HEK293T (cell line): ENCODE measurements around the gene XRCC6.

ENCODE experiments used
- FOXA1 ChIP-seq: fragments of 450-650 bp; IDR thresholded peaks from 2 replicates; pipeline ENCODE4 v1.6.1; 2016; ENCODE audit warnings: mild to moderate bottlenecking
- FOXK2 ChIP-seq: fragments of 450-650 bp; IDR thresholded peaks from 2 replicates; pipeline ENCODE4 v1.6.1; 2016; ENCODE audit warnings: mild to moderate bottlenecking
- HDGF ChIP-seq: fragments of 450-650 bp; IDR thresholded peaks from 2 replicates; pipeline ENCODE4 v1.6.1; 2017; ENCODE audit warnings: antibody characterized with exemption, borderline replicate concordance
- PKNOX1 ChIP-seq: fragments of 450-650 bp; IDR thresholded peaks from 2 replicates; pipeline ENCODE4 v1.6.1; 2016
- SP1 ChIP-seq: fragments of 450-650 bp; IDR thresholded peaks from 2 replicates; pipeline ENCODE4 v1.6.1; 2017

- TF ChIP-seq FOXK2: no peak
- TF ChIP-seq FOXA1: no peak
- TF ChIP-seq SP1: no peak
- TF ChIP-seq HDGF: no peak
- TF ChIP-seq PKNOX1: no peak
These were observed 35.5 kb downstream of the XRCC6 start for GRCh38 chr22:41656556-41656955.
